Endothelial cell of umbilical vein (primary cell): Measurements from ENCODE around the gene PSPN. TPM values are rescaled to one million over a fixed set of nuclear protein-coding genes. Genes with fewer than 3 reads are reported as not detected.

Experiments
- BruUV-seq: library from RNA; stranded (reverse); fragments of 400-500 nt; replicated peaks from 2 replicates; lab custom pipeline; 2021; lab: Mats Ljungman, UMichigan
- CTCF ChIA-PET: fragments of 300-600, 350-600 bp; sonication (Branson Sonifier 250); formaldehyde crosslinking; loops from one replicate; lab custom pipeline; 2021; ENCODE audit warnings: antibody characterized with exemption, inconsistent platforms; lab: Charles Lee
- POLR2A ChIA-PET: fragments of 300-600, 350-600 bp; sonication (Branson Sonifier 250); formaldehyde crosslinking; loops from one replicate; lab custom pipeline; 2021; ENCODE audit warnings: antibody characterized with exemption, inconsistent platforms; lab: Charles Lee
- DNase-seq: peaks from one replicate; pipeline ENCODE4 v3.0.0-alpha.2; 2011; ENCODE audit warnings: low read depth, low spot score
- FAIRE-seq: peaks from 2 replicates; lab custom pipeline; 2011; peaks lifted over from hg19 to GRCh38; lab: Jason Lieb, UNC
- H2AFZ ChIP-seq: 2 replicates; pipeline ENCODE4 v1.6.0; 2012; ENCODE audit warnings: low read depth, low read length, control low read depth, inconsistent platforms
- H3K27ac ChIP-seq: 2 replicates; pipeline ENCODE4 v1.5.1; 2011; ENCODE audit warnings: low read depth, mild to moderate bottlenecking, control low read depth, low read length, moderate library complexity; ENCODE audit not compliant: insufficient read depth
- H3K27me3 ChIP-seq, 2 experiments: 2 replicates each; pipeline versions ENCODE4 v1.6.0 to v1.6.1; 2011; ENCODE audit warnings: low read length in 2 of 2, mixed read lengths in 1 of 2; ENCODE audit not compliant: control insufficient read depth in 2 of 2, insufficient read depth in 2 of 2
- H3K36me3 ChIP-seq, 2 experiments: 2 replicates in 1 of 2; 3 replicates in 1 of 2; pipeline ENCODE4 v1.5.1; 2011; ENCODE audit warnings: low read length in 2 of 2, mild to moderate bottlenecking in 1 of 2, moderate library complexity in 1 of 2; ENCODE audit not compliant: control insufficient read depth in 2 of 2, insufficient read depth in 2 of 2; ENCODE audit errors: extremely low read depth in 1 of 2
- H3K4me1 ChIP-seq: 3 replicates; pipeline ENCODE4 v1.5.1; 2011; ENCODE audit warnings: mild to moderate bottlenecking, low read length; ENCODE audit not compliant: control insufficient read depth, insufficient read depth; ENCODE audit errors: extremely low read depth
- H3K4me2 ChIP-seq: 2 replicates; pipeline ENCODE4 v1.6.1; 2011; ENCODE audit warnings: low read length, control low read depth, mixed read lengths; ENCODE audit not compliant: insufficient read depth
- H3K4me3 ChIP-seq, 3 experiments: fragments of 200-600 bp in 1 of 3; sonication (generic), shearing (Covaris generic) in 1 of 3; replicated peaks in 1 of 3; 2 replicates each; pipeline ENCODE4 v1.5.1; 2011 to 2016; ENCODE audit warnings: control low read depth in 3 of 3, low read length in 3 of 3, mild to moderate bottlenecking in 2 of 3, inconsistent platforms in 1 of 3, low read depth in 1 of 3, moderate library complexity in 1 of 3; ENCODE audit not compliant: insufficient read depth in 1 of 3
- H3K79me2 ChIP-seq: 2 replicates; pipeline ENCODE4 v1.6.0; 2012; ENCODE audit warnings: low read length, inconsistent platforms; ENCODE audit not compliant: control insufficient read depth, insufficient read depth
- H3K9ac ChIP-seq: replicated peaks from 2 replicates; pipeline ENCODE3; 2011; ENCODE audit warnings: low read length, control low read depth; ENCODE audit not compliant: insufficient read depth; ENCODE audit errors: extremely low read depth
- H3K9me1 ChIP-seq: replicated peaks from 3 replicates; pipeline ENCODE4 v1.6.0; 2011; ENCODE audit warnings: mild to moderate bottlenecking, low read length; ENCODE audit not compliant: control insufficient read depth, insufficient read depth; ENCODE audit errors: extremely low read depth
- H3K9me3 ChIP-seq: replicated peaks from 2 replicates; pipeline ENCODE4 v1.5.1; 2012; ENCODE audit warnings: low read length, inconsistent platforms; ENCODE audit not compliant: control insufficient read depth, insufficient read depth
- H4K20me1 ChIP-seq: replicated peaks from 2 replicates; pipeline ENCODE3; 2011; ENCODE audit warnings: mild to moderate bottlenecking, low read length; ENCODE audit not compliant: control insufficient read depth, insufficient read depth; ENCODE audit errors: extremely low read depth
- CTCF ChIP-seq, 2 donors: IDR thresholded peaks; 1 replicate in 1 of 2; 2 replicates in 1 of 2; pipeline ENCODE4 v1.5.1; 2011; ENCODE audit warnings: low read length in 2 of 2, mild to moderate bottlenecking in 2 of 2, moderate library complexity in 2 of 2, control low read depth in 1 of 2, inconsistent platforms in 1 of 2, low read depth in 1 of 2; ENCODE audit not compliant: insufficient read depth in 1 of 2; ENCODE audit errors: extremely low read depth in 1 of 2
- FOS ChIP-seq: IDR thresholded peaks from 2 replicates; pipeline ENCODE4 v1.6.1; 2011; ENCODE audit warnings: mild to moderate bottlenecking, low read length, moderate library complexity, borderline replicate concordance; ENCODE audit not compliant: insufficient read depth
- JUN ChIP-seq: IDR thresholded peaks from 2 replicates; pipeline ENCODE4 v1.6.1; 2011; ENCODE audit warnings: borderline replicate concordance, low read depth; ENCODE audit not compliant: insufficient read length, insufficient read depth
- MAX ChIP-seq: IDR thresholded peaks from 2 replicates; pipeline ENCODE4 v1.6.1; 2011; ENCODE audit not compliant: insufficient read depth, insufficient read length
- MYC ChIP-seq: IDR thresholded peaks from one replicate; pipeline ENCODE4 v1.6.1; 2011; ENCODE audit warnings: mild to moderate bottlenecking, low read depth, low read length
- POLR2AphosphoS5 ChIP-seq: IDR thresholded peaks from 2 replicates; pipeline ENCODE4 v1.6.1; 2012; ENCODE audit warnings: low read depth, mild to moderate bottlenecking, control low read depth, low read length, moderate library complexity; ENCODE audit not compliant: insufficient read depth
- dilution Hi-C: fragments of 300-500 bp; cut with MboI; formaldehyde crosslinking; loops from one replicate; pipeline ENCODE4 v1.15.0; 2019; ENCODE audit warnings: low sequenced_read_pairs; ENCODE audit not compliant: extremely low pct_ligation_motif_present
- intact Hi-C: fragments of 100-400 bp; cut with micrococcal nuclease; formaldehyde crosslinking; loops from one replicate; pipeline ENCODE4 v1.10.0; 2022
- polyA plus RNA-seq, 4 experiments: library from polyadenylated mRNA; depleted of rRNA in 3 of 4; stranded (reverse) in 3 of 4; unstranded in 1 of 4; fragments of >200 nt; gene quantifications; 2 replicates each; pipeline versions ENCODE4 v1.2.1 to v1.2.3, GENCODE V29; 2011 to 2012; ENCODE audit warnings: missing spikeins in 1 of 4
- total RNA-seq: library from RNA; stranded (reverse); gene quantifications from 2 replicates; pipeline ENCODE4 v1.2.3, GENCODE V29; 2021

Gene PSPN
- total and polyA plus RNA-seq, 2 donors (not counting 3 experiments of a cell fraction or from before 2014, with no cell fraction given), result 0.84 to 1.0 TPM

GRCh38 chr19:6394831-6395230 is 19.1 kb upstream of the PSPN start:
- no peak for DNase-seq
- Histone ChIP-seq H3K9me1 (no peaks in the 10 kb centered on the region), H3K27me3 (no peaks in the 10 kb centered on the region), H3K4me2 (no peak overlapping the region), H3K4me3 (no peak overlapping the region), H2AFZ (no peak overlapping the region), H3K9ac (no peak overlapping the region), H3K27ac (no peak overlapping the region), H3K36me3 (no peaks in the 10 kb centered on the region), H3K79me2 (peaks cover 18% of the 10 kb centered on the region), H3K4me1 (peaks cover 7% of the 10 kb centered on the region), H4K20me1 (no peaks in the 10 kb centered on the region), H3K9me3 (no peaks in the 10 kb centered on the region)
- POLR2A ChIA-PET, result no interaction called here
- CTCF ChIA-PET, result interaction anchor here (2.0 kb wide), 1 partner anchor 23 kb away, joined by 6 read pairs; no protein-coding TSS in a partner anchor
- dilution Hi-C loops (no loop called here), intact Hi-C loops (no loop called here)
- BruUV-seq, result no TSS peak
- no peak for TF ChIP-seq FOS
- TF ChIP-seq POLR2AphosphoS5, result no peak
- TF ChIP-seq JUN, result no peak
- TF ChIP-seq MAX, result no peak
- no peak for TF ChIP-seq MYC
- TF ChIP-seq CTCF (IDR thresholded peaks at IDR 0.05; ENCODE audit: extremely low read depth in 1 of 2, insufficient read depth in 1 of 2, low read depth in 1 of 2, low read length in 2 of 2), result no peak
- FAIRE-seq, result no peak
